Adrenal gland (tissue), 5 donors: ENCODE measurements around the gene RPAIN.

Experiments
- POLR2A ChIP-seq, 2 donors: fragments of 450-650 bp; IDR thresholded peaks; one replicate each; pipeline ENCODE4 v1.6.1; 2017; ENCODE audit warnings: antibody characterized with exemption in 2 of 2, mild to moderate bottlenecking in 2 of 2, moderate library complexity in 1 of 2
- TF ChIP-seq, protein P1 (sequence below), 6 experiments: fragments of 450-650 bp in 4 of 6; fragments of 200-600 bp in 2 of 6; sonication (generic) in 1 of 6; IDR thresholded peaks; 1 replicate in 5 of 6; 2 replicates in 1 of 6; pipeline versions ENCODE4 v1.5.1 to v1.8.0; 2016 to 2021; ENCODE audit warnings: antibody characterized with exemption in 6 of 6, mild to moderate bottlenecking in 2 of 6, moderate library complexity in 1 of 6
- donor health status: DM: no; HTN: no; CAD: no.

DNA sequence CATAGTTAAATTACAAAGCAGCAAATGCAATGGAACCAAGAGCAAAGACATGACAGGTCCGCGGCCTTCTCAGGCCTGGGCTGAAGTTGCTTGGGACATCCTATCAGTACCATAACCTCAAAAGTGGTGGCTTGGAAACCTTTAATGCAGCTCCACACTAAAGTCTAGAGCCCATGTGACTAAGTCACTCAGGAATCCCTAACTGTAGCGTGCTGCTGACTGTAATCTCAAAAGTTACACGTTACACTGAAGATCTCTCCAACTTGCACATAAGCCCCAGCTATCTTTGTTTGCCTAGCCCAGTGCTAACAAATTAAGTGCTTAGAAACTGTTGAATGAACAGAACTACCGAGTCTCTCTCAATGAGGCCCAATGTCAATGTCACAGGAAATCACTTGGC, 28.3 kb upstream of the RPAIN start:
- TF ChIP-seq, protein P1, sequence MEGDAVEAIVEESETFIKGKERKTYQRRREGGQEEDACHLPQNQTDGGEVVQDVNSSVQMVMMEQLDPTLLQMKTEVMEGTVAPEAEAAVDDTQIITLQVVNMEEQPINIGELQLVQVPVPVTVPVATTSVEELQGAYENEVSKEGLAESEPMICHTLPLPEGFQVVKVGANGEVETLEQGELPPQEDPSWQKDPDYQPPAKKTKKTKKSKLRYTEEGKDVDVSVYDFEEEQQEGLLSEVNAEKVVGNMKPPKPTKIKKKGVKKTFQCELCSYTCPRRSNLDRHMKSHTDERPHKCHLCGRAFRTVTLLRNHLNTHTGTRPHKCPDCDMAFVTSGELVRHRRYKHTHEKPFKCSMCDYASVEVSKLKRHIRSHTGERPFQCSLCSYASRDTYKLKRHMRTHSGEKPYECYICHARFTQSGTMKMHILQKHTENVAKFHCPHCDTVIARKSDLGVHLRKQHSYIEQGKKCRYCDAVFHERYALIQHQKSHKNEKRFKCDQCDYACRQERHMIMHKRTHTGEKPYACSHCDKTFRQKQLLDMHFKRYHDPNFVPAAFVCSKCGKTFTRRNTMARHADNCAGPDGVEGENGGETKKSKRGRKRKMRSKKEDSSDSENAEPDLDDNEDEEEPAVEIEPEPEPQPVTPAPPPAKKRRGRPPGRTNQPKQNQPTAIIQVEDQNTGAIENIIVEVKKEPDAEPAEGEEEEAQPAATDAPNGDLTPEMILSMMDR (IDR thresholded peaks at IDR 0.05): no peak
- TF ChIP-seq POLR2A (IDR thresholded peaks at IDR 0.05): no peak
